ENCODE data around the gene CYP4F8. TPM values are rescaled to one million over a fixed set of nuclear protein-coding genes. Genes with fewer than 3 reads are reported as not detected.

Gene CYP4F8
- total and polyA plus RNA-seq, 2 of the 8 experiments (the other 6 are each of a cell fraction or from before 2014, with no cell fraction given) = not detected

DNA sequence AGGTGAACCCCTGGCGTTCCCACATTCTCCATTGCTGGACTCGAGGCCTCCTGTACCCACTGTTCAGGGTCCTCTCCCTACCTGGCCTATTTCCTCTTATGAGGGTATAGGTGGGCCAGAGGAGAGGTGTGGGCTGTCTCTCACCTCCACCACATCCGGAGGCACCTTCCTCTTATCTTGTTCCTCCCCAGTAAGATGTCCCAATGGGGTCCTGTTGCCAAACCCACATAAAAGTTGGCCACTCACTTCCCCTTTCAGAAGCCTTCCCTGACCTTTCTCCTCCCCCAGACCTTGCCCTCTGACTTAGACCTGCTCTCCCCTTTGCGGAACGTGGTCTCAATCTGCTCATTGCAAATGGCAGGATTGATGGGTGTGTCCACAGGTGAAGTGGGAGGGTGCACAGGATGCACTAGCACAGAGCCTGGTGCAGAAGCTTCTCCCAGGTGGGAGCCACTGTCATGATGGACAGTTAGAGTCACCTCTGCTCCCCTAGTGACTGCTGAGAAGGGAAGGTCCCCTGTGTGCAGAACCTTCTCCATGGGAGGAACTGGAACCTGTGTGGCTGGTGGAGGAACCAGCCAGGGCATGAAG, 27.0 kb downstream of the CYP4F8 start:
- no peak overlapping the region for H2BK120ac ChIP-seq (replicated peaks; ENCODE audit: low read depth, low read length)
- H3K79me2 ChIP-seq (ENCODE audit: control insufficient read depth in 1 of 2, insufficient read depth in 2 of 2, low read length in 2 of 2) = no peaks in the 10 kb centered on the region
- TF ChIP-seq KDM4A (IDR thresholded peaks at IDR 0.05; ENCODE audit: low read depth, low read length, severe bottlenecking) = no peak
- no peak for TF ChIP-seq RBBP5 (IDR thresholded peaks at IDR 0.05; ENCODE audit: borderline replicate concordance, low read depth, low read length)
- no peak for TF ChIP-seq POU5F1 (IDR thresholded peaks at IDR 0.05; ENCODE audit: low read depth, low read length)
- TF ChIP-seq EZH2 (IDR thresholded peaks at IDR 0.05; ENCODE audit: low read depth, low read length, severe bottlenecking) = no peak
- no peak for TF ChIP-seq CEBPB (IDR thresholded peaks at IDR 0.05; ENCODE audit: low read depth, low read length)
- no peak for TF ChIP-seq SIX5 (IDR thresholded peaks at IDR 0.05; ENCODE audit: low read depth, low read length)
- no peak for TF ChIP-seq JUN (IDR thresholded peaks at IDR 0.05; ENCODE audit: low read depth, low read length)
- TF ChIP-seq BCL11A (IDR thresholded peaks at IDR 0.05; ENCODE audit: low read depth in 2 of 2, low read length in 2 of 2) = no peak
- TF ChIP-seq TAF1 (IDR thresholded peaks at IDR 0.05; ENCODE audit: low read depth, low read length) = no peak
- no peak for TF ChIP-seq NRF1 (IDR thresholded peaks at IDR 0.05; ENCODE audit: low read depth, low read length)
- TF ChIP-seq RXRA (IDR thresholded peaks at IDR 0.05; ENCODE audit: insufficient read depth, low read depth, low read length) = no peak
- no peak overlapping the region for H2BK5ac ChIP-seq (ENCODE audit: low read depth, low read length)
- peaks cover 4% of the 10 kb centered on the region; the same call in 1 of the 2 replicates for H3K23me2 ChIP-seq (ENCODE audit: low read depth, low read length)
- H3K4me3 ChIP-seq (ENCODE audit: extremely low read depth in 1 of 4, insufficient read depth in 2 of 4, low read depth in 3 of 4, low read length in 4 of 4) = no peak overlapping the region
- no peak overlapping the region for H3K4ac ChIP-seq (replicated peaks; ENCODE audit: insufficient read length, low read depth, low read length)
- 80% methylated on average over 5 of the region's 5 CpGs; no CpG with 5 or more reads in 1 of the 2 experiments for WGBS, 2 experiments (ENCODE audit: extremely low coverage in 1 of 2, insufficient coverage in 1 of 2, insufficient read length in 1 of 2, insufficient replicate concordance in 2 of 2, low coverage in 1 of 2, low lambda C conversion rate in 2 of 2, missing lambda C conversion rate in 1 of 2)
- no peak overlapping the region for H2BK15ac ChIP-seq (ENCODE audit: low read length)
- no peak overlapping the region for H3K27ac ChIP-seq (ENCODE audit: low read depth, low read length)
- H3K79me1 ChIP-seq (ENCODE audit: low read depth, low read length) = no peaks in the 10 kb centered on the region; the same call in 1 of the 2 replicates
- no peaks in the 10 kb centered on the region; a peak in 1 of 8 replicates for H3K36me3 ChIP-seq (ENCODE audit: control insufficient read depth in 2 of 4, insufficient read depth in 4 of 4, low read length in 3 of 4)
- H4K91ac ChIP-seq (replicated peaks; ENCODE audit: insufficient read length, low read length) = no peak overlapping the region
- FAIRE-seq (no peak), DNase-seq (ENCODE audit: low read depth in 1 of 2, low spot score in 2 of 2) (no peak)
- no peak overlapping the region for H3K14ac ChIP-seq (ENCODE audit: insufficient read length)
- no peak overlapping the region for H3K56ac ChIP-seq (replicated peaks; ENCODE audit: insufficient read length, low read depth, low read length)
- H3K4me2 ChIP-seq (ENCODE audit: insufficient read depth in 1 of 2, low read depth in 2 of 2, low read length in 2 of 2) = no peak overlapping the region
- no peak overlapping the region for H3K9ac ChIP-seq (replicated peaks in 1 of 4; ENCODE audit: extremely low read depth in 1 of 4, low read depth in 3 of 4, low read length in 3 of 4)
- no peak overlapping the region for H4K8ac ChIP-seq (ENCODE audit: extremely low read depth, insufficient read depth, low read length)
- ChIA-PET POLR2A (ENCODE audit: partially characterized antibody) (no interaction called here), CTCF (ENCODE audit: partially characterized antibody) (no interaction called here)
- no peak overlapping the region for H2BK12ac ChIP-seq (ENCODE audit: low read depth, low read length)
- H4K20me1 ChIP-seq (replicated peaks in 1 of 2; ENCODE audit: control insufficient read depth in 1 of 2, insufficient read depth in 2 of 2, low read length in 2 of 2) = no peaks in the 10 kb centered on the region
- H2AK5ac ChIP-seq (ENCODE audit: low read depth, low read length) = no peak overlapping the region
- H3K18ac ChIP-seq (ENCODE audit: extremely low read depth, low read length) = no peak overlapping the region
- H4K5ac ChIP-seq (ENCODE audit: insufficient read length, low read depth, low read length) = no peak overlapping the region
- no peaks in the 10 kb centered on the region for H3K27me3 ChIP-seq (replicated peaks in 1 of 4; ENCODE audit: control insufficient read depth in 3 of 4, extremely low read depth in 1 of 4, insufficient read depth in 3 of 4, low read length in 3 of 4)
- H2BK20ac ChIP-seq (ENCODE audit: low read length) = no peak overlapping the region
- no peak overlapping the region for H3K23ac ChIP-seq (ENCODE audit: insufficient read length)
- H3K4me1 ChIP-seq (replicated peaks in 1 of 4; ENCODE audit: control insufficient read depth in 3 of 4, insufficient read depth in 4 of 4, low read length in 3 of 4) = no peaks in the 10 kb centered on the region
- no peak overlapping the region for H2AFZ ChIP-seq (ENCODE audit: low read length)
- peaks cover 76 to 87% of the 10 kb centered on the region in 2 experiments for H3K9me3 ChIP-seq (ENCODE audit: insufficient read depth in 2 of 2, low read depth in 1 of 2, low read length in 1 of 2)
